Measurements from ENCODE around the gene ZNF281. TPM values are rescaled to one million over a fixed set of nuclear protein-coding genes. Genes with fewer than 3 reads are reported as not detected.

The ZNF281 gene
- total RNA-seq, 6 donors from 2014 or later, result 11.4 to 26.8 (median 16.6) TPM

GRCh38 chr1:200391747-200392146, 18.1 kb downstream of the ZNF281 start:
- Histone ChIP-seq H3K27me3 (no peaks in the 10 kb centered on the region), H3K27ac (no peak overlapping the region), H3K9me3 (no peaks in the 10 kb centered on the region), H3K4me1 (no peaks in the 10 kb centered on the region), H3K4me3 (no peak overlapping the region), H3K36me3 (no peaks in the 10 kb centered on the region)
- TF ChIP-seq EP300 (IDR thresholded peaks at IDR 0.05), result no peak
- TF ChIP-seq CTCF (IDR thresholded peaks at IDR 0.05), result no peak
- no peak for TF ChIP-seq POLR2AphosphoS5 (IDR thresholded peaks at IDR 0.05)
- no peak for TF ChIP-seq POLR2A (IDR thresholded peaks at IDR 0.05)
- 81 to 86% methylated on average over 1 of the region's 1 CpG for WGBS, 2 donors
- DNase-seq (no peak), ATAC-seq (ENCODE audit: low FRiP score in 2 of 2) (no peak)

- DNase-seq (no peak), ATAC-seq (ENCODE audit: low FRiP score in 2 of 2) (no peak)
- H3K27me3 ChIP-seq, result no peaks in the 10 kb centered on the region
- no peak for TF ChIP-seq EP300 (IDR thresholded peaks at IDR 0.05)
- TF ChIP-seq POLR2AphosphoS5 (IDR thresholded peaks at IDR 0.05), result no peak
- no peak for TF ChIP-seq POLR2A (IDR thresholded peaks at IDR 0.05)
- no peak for TF ChIP-seq CTCF (IDR thresholded peaks at IDR 0.05)
- H3K27ac ChIP-seq, result no peak overlapping the region
- WGBS, 2 donors, result 76 to 90% methylated on average over 1 of the region's 1 CpG
- no peak overlapping the region for H3K4me3 ChIP-seq
- H3K9me3 ChIP-seq, result no peaks in the 10 kb centered on the region
- no peaks in the 10 kb centered on the region for H3K4me1 ChIP-seq
- no peaks in the 10 kb centered on the region for H3K36me3 ChIP-seq
These were observed 21.0 kb downstream of the ZNF281 start for GRCh38 chr1:200388791-200389190.

DNA sequence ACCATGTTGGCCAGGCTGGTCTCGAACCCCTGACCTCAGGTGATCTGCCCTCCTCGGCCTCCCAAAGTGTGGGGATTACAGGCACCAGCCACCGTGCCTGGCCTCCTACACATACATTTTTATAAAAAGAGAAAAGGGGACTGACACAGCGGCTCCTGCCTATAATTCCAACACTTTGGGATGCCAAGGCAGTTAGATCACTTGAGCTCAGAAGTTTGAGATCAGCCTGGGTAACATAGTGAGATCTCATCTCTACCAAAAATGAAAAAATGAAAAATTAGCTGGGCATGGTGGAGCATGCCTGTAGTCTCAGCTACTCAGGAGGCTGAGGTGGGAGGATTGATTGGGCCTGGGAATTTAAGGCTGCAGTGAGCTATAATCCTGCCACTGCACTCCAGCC, 23.4 kb downstream of the ZNF281 start:
- no peak overlapping the region for H3K4me3 ChIP-seq
- 97 to 99% methylated on average over 4 of the region's 4 CpGs for WGBS, 2 donors
- H3K27ac ChIP-seq, result no peak overlapping the region
- ATAC-seq (ENCODE audit: low FRiP score in 2 of 2) (no peak), DNase-seq (no peak)
- no peaks in the 10 kb centered on the region for H3K27me3 ChIP-seq
- H3K4me1 ChIP-seq, result no peaks in the 10 kb centered on the region
- TF ChIP-seq POLR2AphosphoS5 (IDR thresholded peaks at IDR 0.05) (no peak), CTCF (IDR thresholded peaks at IDR 0.05) (no peak), EP300 (IDR thresholded peaks at IDR 0.05) (no peak), POLR2A (IDR thresholded peaks at IDR 0.05) (no peak)
- H3K9me3 ChIP-seq, result no peaks in the 10 kb centered on the region
- H3K36me3 ChIP-seq, result no peaks in the 10 kb centered on the region

- Histone ChIP-seq H3K36me3 (no peaks in the 10 kb centered on the region), H3K9me3 (no peaks in the 10 kb centered on the region), H3K27ac (no peak overlapping the region), H3K4me1 (no peaks in the 10 kb centered on the region), H3K4me3 (no peak overlapping the region), H3K27me3 (no peaks in the 10 kb centered on the region)
- 94 to 97% methylated on average over 11 of the region's 11 CpGs for WGBS, 2 donors
- DNase-seq (no peak), ATAC-seq (ENCODE audit: low FRiP score in 2 of 2) (no peak)
- no peak for TF ChIP-seq POLR2AphosphoS5 (IDR thresholded peaks at IDR 0.05)
- no peak for TF ChIP-seq CTCF (IDR thresholded peaks at IDR 0.05)
These were observed 24.9 kb downstream of the ZNF281 start for GRCh38 chr1:200384818-200385390.

- WGBS, 2 donors, result 93 to 96% methylated on average over 8 of the region's 8 CpGs
- ATAC-seq (ENCODE audit: low FRiP score in 2 of 2) (no peak), DNase-seq (no peak)
- no peaks in the 10 kb centered on the region for H3K4me1 ChIP-seq
- TF ChIP-seq EP300 (IDR thresholded peaks at IDR 0.05), result no peak
- no peak for TF ChIP-seq CTCF (IDR thresholded peaks at IDR 0.05)
- no peak for TF ChIP-seq POLR2A (IDR thresholded peaks at IDR 0.05)
- no peak for TF ChIP-seq POLR2AphosphoS5 (IDR thresholded peaks at IDR 0.05)
- no peak overlapping the region for H3K4me3 ChIP-seq
- H3K36me3 ChIP-seq, result no peaks in the 10 kb centered on the region
- no peaks in the 10 kb centered on the region for H3K27me3 ChIP-seq
- H3K27ac ChIP-seq, result no peak overlapping the region
- no peaks in the 10 kb centered on the region for H3K9me3 ChIP-seq
These were observed 28.4 kb downstream of the ZNF281 start for GRCh38 chr1:200381256-200381984.
